GM19467 (cell line): Measurements from ENCODE around the gene DPF1.
"Not testable (repeated sequence)": the region's sequence is repeated elsewhere in the genome, so short reads cannot be mapped to it uniquely, and the experiment has no call there.

Experiments
- ATAC-seq: cut with Tn5 transposase; IDR thresholded peaks from one replicate; pipeline ENCODE4 v1.9.1; 2021; ENCODE audit warnings: mild to moderate bottlenecking, moderate library complexity; ENCODE audit not compliant: unreplicated experiment

Gene DPF1

GRCh38 chr19:38250821-38251563, 27.0 kb upstream of the DPF1 start:
- no peak for ATAC-seq

GRCh38 chr19:38250428-38250820, 26.4 kb upstream of the DPF1 start:
- no peak for ATAC-seq

GRCh38 chr19:38248421-38248820, 24.4 kb upstream of the DPF1 start:
- no peak for ATAC-seq

- ATAC-seq: no peak
Observed at GRCh38 chr19:38247734-38248268, 23.8 kb upstream of the DPF1 start.

- no peak for ATAC-seq
Observed at GRCh38 chr19:38247126-38247525, 23.1 kb upstream of the DPF1 start.

GRCh38 chr19:38245826-38246498, 21.9 kb upstream of the DPF1 start:
- ATAC-seq: no peak

GRCh38 chr19:38243279-38243673, 19.3 kb upstream of the DPF1 start:
- ATAC-seq: no peak

- ATAC-seq: no peak
Observed at GRCh38 chr19:38239816-38240215, 15.8 kb upstream of the DPF1 start.

GRCh38 chr19:38234615-38235014, 10.6 kb upstream of the DPF1 start:
- ATAC-seq: no peak

GRCh38 chr19:38233740-38234251, 9.8 kb upstream of the DPF1 start:
- ATAC-seq: no peak

- no peak for ATAC-seq
Observed at GRCh38 chr19:38231918-38232317, 7.9 kb upstream of the DPF1 start.

- ATAC-seq: not testable (repeated sequence)
Observed at GRCh38 chr19:38230506-38231133, 6.6 kb upstream of the DPF1 start.

GRCh38 chr19:38229585-38230073, 5.6 kb upstream of the DPF1 start:
- peak; percentile 89 for ATAC-seq

- no peak for ATAC-seq
Observed at GRCh38 chr19:38228491-38229439, 4.7 kb upstream of the DPF1 start.

GRCh38 chr19:38228005-38228377, 4.0 kb upstream of the DPF1 start:
- no peak for ATAC-seq

GRCh38 chr19:38227287-38228004, 3.4 kb upstream of the DPF1 start:
- ATAC-seq: no peak

GRCh38 chr19:38224863-38225218, 819 bp upstream of the DPF1 start:
- not testable (repeated sequence) for ATAC-seq

- ATAC-seq: no peak
Observed at GRCh38 chr19:38223617-38224013, 407 bp downstream of the DPF1 start.

GRCh38 chr19:38223119-38223523, 901 bp downstream of the DPF1 start:
- ATAC-seq: no peak
